Upper lobe of left lung (tissue), 6 donors: ENCODE results near the gene ANKRD13B. TPM values are rescaled to one million over a fixed set of nuclear protein-coding genes. Genes with fewer than 3 reads are reported as not detected.
A peak's percentile ranks its signal among the peaks of the same experiment; 100 is the strongest.

Experiments
- ATAC-seq, 2 donors: fragments of 200-7000 bp; cut with Tn5 transposase; one replicate each; pipeline ENCODE4 v1.9.1; 2022; ENCODE audit warnings: mild to moderate bottlenecking in 2 of 2, moderate library complexity in 2 of 2; ENCODE audit not compliant: low FRiP score in 2 of 2
- DNase-seq, 2 donors: peaks; one replicate each; pipeline ENCODE4 v3.0.0-alpha.2; 2019 to 2020
- H3K27ac ChIP-seq, 4 donors: fragments of 200-600 bp; sonication (generic); one replicate each; pipeline ENCODE4 v1.5.1; 2016 to 2019
- H3K27me3 ChIP-seq, 4 donors: fragments of 200-600 bp; sonication (generic); one replicate each; pipeline ENCODE4 v1.5.1; 2017 to 2019
- H3K36me3 ChIP-seq, 4 donors: fragments of 200-600 bp; sonication (generic); one replicate each; pipeline ENCODE4 v1.5.1; 2016 to 2019
- H3K4me1 ChIP-seq, 4 donors: fragments of 200-600 bp; sonication (generic); one replicate each; pipeline ENCODE4 v1.5.1; 2018 to 2019
- H3K4me3 ChIP-seq, 4 donors: fragments of 200-600 bp; sonication (generic); one replicate each; pipeline ENCODE4 v1.5.1; 2017 to 2019; ENCODE audit warnings: mild to moderate bottlenecking in 2 of 4, moderate library complexity in 1 of 4
- H3K9me3 ChIP-seq, 4 donors: fragments of 200-600 bp; sonication (generic); one replicate each; pipeline ENCODE4 v1.5.1; 2018 to 2019
- EP300 ChIP-seq, 4 donors: sonication (generic); formaldehyde crosslinking; IDR thresholded peaks; one replicate each; pipeline ENCODE4 v1.5.1; 2017; ENCODE audit warnings: antibody characterized with exemption in 4 of 4, control low read depth in 2 of 4
- POLR2A ChIP-seq, 4 donors: fragments of 450-650 bp; IDR thresholded peaks; one replicate each; pipeline ENCODE4 v1.5.1; 2016 to 2017; ENCODE audit warnings: antibody characterized with exemption in 4 of 4, mild to moderate bottlenecking in 2 of 4
- POLR2AphosphoS5 ChIP-seq, 2 donors: sonication (generic); formaldehyde crosslinking; IDR thresholded peaks; one replicate each; pipeline ENCODE4 v1.5.1; 2017; ENCODE audit warnings: antibody characterized with exemption in 2 of 2
- WGBS, 2 donors: methylation state at CpG; one replicate each; pipeline ENCODE4 v1.1.5; 2017 to 2018; 5-methylcytosine and 5-hydroxymethylcytosine counted together
- total RNA-seq, 6 donors: library from RNA; depleted of rRNA in 4 of 6; stranded (reverse); fragments of >200 nt in 4 of 6; gene quantifications; one replicate each; pipeline versions ENCODE4 v1.1.0 to v1.2.1, GENCODE V29; 2016 to 2021
- TF ChIP-seq, protein P1 (sequence below), 6 experiments: fragments of 450-650 bp in 4 of 6; fragments of 200-600 bp in 2 of 6; sonication (generic) in 2 of 6; IDR thresholded peaks; one replicate each; pipeline ENCODE4 v1.5.1; 2016 to 2019; ENCODE audit warnings: antibody characterized with exemption in 6 of 6
- donor health status: DM: no; HTN: no; CAD: no; lungs with moderate emphysema.
- donor health status: DM: no; HTN: yes; CAD: no; lungs with severe emphysema.

ANKRD13B gene
- total RNA-seq, 6 donors from 2014 or later, result 1.5 to 24.1 (median 3.9) TPM

- H3K36me3 ChIP-seq, result peaks cover 11 to 85% (median 68%) of the 10 kb centered on the region in 4 donors
- 73 to 76% methylated on average over 9 to 19 of the region's 22 CpGs for WGBS, 2 donors
- no peak for DNase-seq
Observed at GRCh38 chr17:29577385-29578211, 15.3 kb upstream of the ANKRD13B start.

GRCh38 chr17:29578626-29579485, 14.1 kb upstream of the ANKRD13B start:
- 93% methylated on average over 11 to 14 of the region's 14 CpGs for WGBS, 2 donors
- peak overlapping the region in 1 of 4 donors; percentile 22 for H3K27ac ChIP-seq
- TF ChIP-seq POLR2AphosphoS5 (IDR thresholded peaks at IDR 0.05), result no peak
- TF ChIP-seq EP300 (IDR thresholded peaks at IDR 0.05), result no peak
- TF ChIP-seq, protein P1, sequence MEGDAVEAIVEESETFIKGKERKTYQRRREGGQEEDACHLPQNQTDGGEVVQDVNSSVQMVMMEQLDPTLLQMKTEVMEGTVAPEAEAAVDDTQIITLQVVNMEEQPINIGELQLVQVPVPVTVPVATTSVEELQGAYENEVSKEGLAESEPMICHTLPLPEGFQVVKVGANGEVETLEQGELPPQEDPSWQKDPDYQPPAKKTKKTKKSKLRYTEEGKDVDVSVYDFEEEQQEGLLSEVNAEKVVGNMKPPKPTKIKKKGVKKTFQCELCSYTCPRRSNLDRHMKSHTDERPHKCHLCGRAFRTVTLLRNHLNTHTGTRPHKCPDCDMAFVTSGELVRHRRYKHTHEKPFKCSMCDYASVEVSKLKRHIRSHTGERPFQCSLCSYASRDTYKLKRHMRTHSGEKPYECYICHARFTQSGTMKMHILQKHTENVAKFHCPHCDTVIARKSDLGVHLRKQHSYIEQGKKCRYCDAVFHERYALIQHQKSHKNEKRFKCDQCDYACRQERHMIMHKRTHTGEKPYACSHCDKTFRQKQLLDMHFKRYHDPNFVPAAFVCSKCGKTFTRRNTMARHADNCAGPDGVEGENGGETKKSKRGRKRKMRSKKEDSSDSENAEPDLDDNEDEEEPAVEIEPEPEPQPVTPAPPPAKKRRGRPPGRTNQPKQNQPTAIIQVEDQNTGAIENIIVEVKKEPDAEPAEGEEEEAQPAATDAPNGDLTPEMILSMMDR (IDR thresholded peaks at IDR 0.05), result no peak
- no peak for TF ChIP-seq POLR2A (IDR thresholded peaks at IDR 0.05)

More at GRCh38 chr17:29577385-29578211, 15.3 kb upstream of the ANKRD13B start:
- no peaks in the 10 kb centered on the region for H3K27me3 ChIP-seq
- no peak overlapping the region for H3K4me3 ChIP-seq
- no peak for ATAC-seq
- TF ChIP-seq POLR2AphosphoS5 (IDR thresholded peaks at IDR 0.05) (no peak), POLR2A (IDR thresholded peaks at IDR 0.05) (no peak), EP300 (IDR thresholded peaks at IDR 0.05) (no peak)
- TF ChIP-seq, protein P1 (IDR thresholded peaks at IDR 0.05), result no peak
- no peaks in the 10 kb centered on the region for H3K9me3 ChIP-seq
- peak overlapping the region in 1 of 4 donors; percentile 9 for H3K27ac ChIP-seq
- peaks cover 7 to 18% (median 10%) of the 10 kb centered on the region in 4 donors for H3K4me1 ChIP-seq

GRCh38 chr17:29579866-29580771, 12.8 kb upstream of the ANKRD13B start:
- Histone ChIP-seq H3K4me3 (no peak overlapping the region), H3K9me3 (no peaks in the 10 kb centered on the region), H3K27me3 (no peaks in the 10 kb centered on the region), H3K4me1 (peaks cover 12 to 30% (median 21%) of the 10 kb centered on the region in 4 donors), H3K36me3 (peaks cover 6 to 81% (median 50%) of the 10 kb centered on the region in 4 donors), H3K27ac (peak overlapping the region in 1 of 4 donors; percentile 18)
- DNase-seq, result peak in 1 of 2 donors; percentile 90
- TF ChIP-seq EP300 (IDR thresholded peaks at IDR 0.05), result no peak
- TF ChIP-seq, protein P1 (IDR thresholded peaks at IDR 0.05), result peak; percentile 82 to 98 (median 94)
- no peak for TF ChIP-seq POLR2A (IDR thresholded peaks at IDR 0.05)
- TF ChIP-seq POLR2AphosphoS5 (IDR thresholded peaks at IDR 0.05), result peak; percentile 37 to 58
- ATAC-seq, result peak; percentile 82 to 85
- WGBS, 2 donors, result 62 to 70% methylated on average over 14 to 15 of the region's 15 CpGs

More at GRCh38 chr17:29578626-29579485, 14.1 kb upstream of the ANKRD13B start:
- no peaks in the 10 kb centered on the region for H3K27me3 ChIP-seq
- H3K9me3 ChIP-seq, result no peaks in the 10 kb centered on the region
- H3K4me3 ChIP-seq, result no peak overlapping the region
- H3K4me1 ChIP-seq, result peaks cover 1 to 19% (median 10%) of the 10 kb centered on the region in 4 donors
- ATAC-seq, result no peak
- no peak for DNase-seq
- peaks cover 11 to 93% (median 61%) of the 10 kb centered on the region in 4 donors for H3K36me3 ChIP-seq

- no peak for ATAC-seq
- H3K36me3 ChIP-seq, result peaks cover 0 to 65% (median 36%) of the 10 kb centered on the region in 4 donors
- no peak overlapping the region for H3K4me3 ChIP-seq
- DNase-seq, result no peak
- no peaks in the 10 kb centered on the region for H3K9me3 ChIP-seq
- H3K27ac ChIP-seq, result peak overlapping the region in 3 of 4 donors; percentile 15 to 53 (median 18)
- 89 to 91% methylated on average over 3 to 17 of the region's 20 CpGs for WGBS, 2 donors
- peaks cover 19 to 39% (median 32%) of the 10 kb centered on the region in 4 donors for H3K4me1 ChIP-seq
- TF ChIP-seq EP300 (IDR thresholded peaks at IDR 0.05), result no peak
- TF ChIP-seq, protein P1 (IDR thresholded peaks at IDR 0.05), result no peak
- H3K27me3 ChIP-seq, result no peaks in the 10 kb centered on the region
Observed at GRCh38 chr17:29581583-29582253, 11.2 kb upstream of the ANKRD13B start.
